IPS-NIHi7 (cell line): ENCODE results near the gene CALR.
"Not testable (repeated sequence)": the region's sequence is repeated elsewhere in the genome, so short reads cannot be mapped to it uniquely, and the experiment has no call there.

Experiments used
- DNase-seq: peaks from one replicate; pipeline ENCODE4 v3.0.0; 2012; ENCODE audit warnings: mixed read lengths; ENCODE audit errors: extremely low spot score

Gene CALR

GRCh38 chr19:12937927-12938778, at the start of gene CALR:
CALR (plus strand) TSS chr19:12938609; CDS start chr19:12938680, 71 bp downstream.
- DNase-seq: peak; percentile 96

DNA sequence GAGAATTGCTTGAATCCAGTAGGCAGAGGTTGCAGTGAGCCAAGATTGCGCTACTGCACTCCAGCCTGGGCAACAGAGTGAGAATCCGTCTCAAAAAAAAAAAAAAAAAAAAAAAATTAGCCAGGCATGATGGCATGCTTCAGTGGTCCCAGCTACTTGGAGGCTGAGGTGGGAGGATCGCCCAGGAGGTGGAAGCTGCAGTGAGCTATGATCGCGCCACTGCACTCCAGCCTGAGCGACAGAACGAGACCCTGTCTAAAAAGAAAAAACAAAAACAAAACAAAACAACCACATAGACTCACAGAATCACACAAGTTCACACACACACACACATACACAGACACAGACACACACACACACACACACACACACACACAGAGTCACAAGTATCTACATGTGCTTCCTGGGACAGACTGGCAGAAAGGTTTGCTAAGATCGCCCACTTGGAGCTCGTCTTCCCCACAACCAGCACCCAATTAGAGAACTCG, 48.1 kb upstream of the CALR start:
- not testable (repeated sequence) for DNase-seq

GRCh38 chr19:12890787-12891552, 47.4 kb upstream of the CALR start, which contains the start of gene GCDH:
GCDH (plus strand) TSS chr19:12891160; CDS start chr19:12891305, 145 bp downstream.
- peak; percentile 99 for DNase-seq

GRCh38 chr19:12891553-12892021, 46.8 kb upstream of the CALR start:
- no peak for DNase-seq

DNA sequence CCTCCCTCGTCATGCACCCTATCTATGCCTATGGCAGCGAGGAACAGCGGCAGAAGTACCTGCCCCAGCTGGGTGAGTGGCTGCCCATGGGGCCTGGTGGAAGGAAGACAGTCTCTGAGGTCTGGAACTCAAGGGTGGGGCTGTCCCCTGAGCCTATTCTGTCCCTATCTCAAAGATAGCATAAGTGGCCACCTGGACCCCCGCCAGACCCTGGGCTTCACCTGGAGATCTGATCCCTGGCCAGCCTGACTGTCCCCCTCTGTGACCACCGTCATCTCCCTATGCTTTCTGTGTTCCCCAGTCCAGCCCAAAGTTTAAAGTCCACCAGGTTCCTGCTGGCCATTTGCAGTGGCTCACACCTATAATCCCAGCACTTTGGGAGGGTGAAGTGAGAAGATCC, 44.8 kb upstream of the CALR start:
- DNase-seq: no peak

DNA sequence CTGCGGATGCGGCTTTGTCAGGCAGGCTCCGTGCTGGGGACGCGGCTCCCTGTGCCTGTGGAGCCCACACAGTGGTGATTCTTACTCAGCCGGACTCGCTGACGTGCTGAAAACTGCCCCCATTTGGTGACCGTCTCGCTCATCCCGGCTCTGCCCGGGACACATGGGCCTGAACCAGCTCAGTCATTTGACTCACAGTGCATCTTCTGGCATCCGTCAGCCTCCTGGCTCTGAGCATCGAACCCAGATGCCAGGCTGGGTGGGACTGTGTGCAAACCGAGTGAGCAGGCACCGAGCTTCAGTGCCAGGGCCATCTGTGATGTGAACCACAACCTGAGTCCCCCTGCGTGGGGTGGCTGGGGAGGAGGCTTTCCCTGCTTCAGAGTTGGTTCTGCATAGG, 41.9 kb upstream of the CALR start:
- no peak for DNase-seq

DNA sequence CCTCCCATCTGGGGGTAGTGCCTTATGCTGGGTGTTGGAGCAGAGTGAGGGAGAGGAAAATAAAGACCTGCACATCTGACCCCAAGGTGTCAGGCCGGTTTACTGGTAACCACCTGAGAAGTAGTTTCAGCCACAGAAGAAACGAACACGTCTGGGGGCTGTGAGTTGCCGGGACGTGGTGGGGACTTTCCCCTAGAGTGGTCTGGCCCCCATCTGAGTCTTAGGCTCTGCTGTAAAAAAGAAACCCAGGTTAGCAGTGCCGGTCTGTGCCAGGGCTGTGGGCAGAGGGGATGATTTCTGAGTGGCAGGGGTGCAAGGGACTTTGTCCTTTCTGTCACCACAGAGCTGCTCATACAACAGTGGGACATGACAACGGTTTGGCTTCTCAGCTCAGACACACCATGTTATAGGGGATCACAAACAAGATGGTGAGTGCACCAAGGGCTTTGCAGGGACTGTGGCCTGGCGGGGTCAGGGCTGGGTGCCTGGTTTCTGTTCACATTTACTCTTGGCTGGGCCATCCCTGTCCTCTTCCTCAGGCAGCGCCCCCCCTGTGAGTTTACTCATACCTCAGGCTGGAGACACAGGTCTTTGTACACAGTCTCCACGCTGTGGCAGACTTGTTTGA, 38.4 kb upstream of the CALR start:
- DNase-seq: no peak

DNA sequence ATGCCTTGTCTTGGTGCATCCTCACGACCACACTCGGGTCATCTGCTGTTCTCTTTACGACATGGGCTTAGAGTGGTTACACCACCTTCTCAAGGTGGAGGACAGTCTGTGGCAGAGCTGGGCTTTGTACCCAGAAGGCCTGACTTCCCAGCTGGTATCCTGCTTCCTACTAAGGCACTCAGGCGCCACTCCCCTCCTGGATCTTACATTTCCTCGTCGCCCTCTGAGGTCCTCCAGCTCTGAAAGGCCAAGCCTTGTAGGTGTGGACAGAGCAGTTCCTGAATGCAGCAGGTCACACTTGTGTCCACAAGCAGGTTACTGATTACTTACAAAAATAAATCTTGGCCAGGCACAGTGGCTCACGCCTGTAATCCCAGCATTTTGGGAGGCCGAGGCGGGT, 31.2 kb upstream of the CALR start:
- DNase-seq: no peak

DNA sequence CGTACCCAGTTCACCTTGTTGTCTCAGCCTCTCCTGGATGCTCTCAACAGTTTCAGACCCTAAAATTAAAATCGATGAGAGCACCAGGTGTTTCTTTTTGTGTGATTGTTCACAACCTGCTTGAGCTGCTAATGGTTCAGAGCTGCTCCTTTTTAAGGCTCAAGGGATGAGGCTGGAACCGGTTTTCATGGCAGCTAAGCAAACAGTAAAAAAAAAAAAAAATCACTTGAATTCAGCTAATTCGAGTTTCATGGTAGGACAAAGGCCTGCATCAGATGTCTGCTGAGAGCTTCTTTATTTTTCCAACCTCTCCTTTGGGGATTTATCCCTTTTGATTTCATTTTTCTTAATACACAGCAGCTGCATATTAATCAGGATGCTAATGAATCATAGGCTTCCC, 25.8 kb upstream of the CALR start:
- DNase-seq: no peak

GRCh38 chr19:12913011-12913561, 25.3 kb upstream of the CALR start:
- DNase-seq: peak; percentile 63

GRCh38 chr19:12913851-12914690, 24.3 kb upstream of the CALR start:
- no peak for DNase-seq

DNA sequence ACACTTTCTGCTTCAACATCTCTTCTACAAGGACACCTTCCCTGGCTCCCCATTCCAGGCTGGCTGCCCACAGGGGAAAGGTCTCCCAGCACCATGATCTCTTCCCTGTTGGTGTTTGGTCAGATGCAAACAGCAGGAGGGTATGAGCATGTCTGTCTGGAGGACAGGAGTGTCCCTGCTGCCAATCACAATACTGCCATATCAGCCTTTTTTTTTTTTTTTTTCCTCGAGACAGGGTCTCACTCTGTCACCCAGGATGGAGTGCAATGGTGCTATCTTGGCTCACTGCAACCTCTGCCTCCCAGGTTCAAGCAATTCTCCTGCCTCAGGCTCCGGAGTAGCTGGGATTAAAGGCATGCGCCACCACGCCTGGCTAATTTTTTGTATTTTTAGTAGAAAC, 22.5 kb upstream of the CALR start:
- DNase-seq: not testable (repeated sequence)

DNA sequence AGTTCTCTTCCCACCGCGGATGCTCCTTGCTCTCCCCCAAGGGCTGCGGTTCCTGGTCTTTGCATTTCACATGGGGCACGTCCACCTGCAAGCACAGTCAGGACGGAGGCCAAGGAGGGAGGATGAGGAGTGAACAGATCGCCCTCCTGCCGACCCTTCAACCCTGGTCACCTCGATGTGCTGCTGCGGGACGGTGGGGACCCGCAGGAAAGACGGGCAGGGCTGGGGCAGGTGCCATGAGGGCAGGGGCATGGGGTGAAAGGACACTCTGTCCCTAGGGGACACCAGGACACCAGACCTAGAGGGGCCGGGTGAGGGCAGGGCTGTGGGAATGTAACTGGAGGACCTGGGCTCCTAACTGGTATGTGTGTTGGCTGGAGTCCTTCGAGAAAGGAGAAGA, 20.2 kb upstream of the CALR start:
- no peak for DNase-seq

- DNase-seq: no peak
These were observed 17.4 kb upstream of the CALR start for GRCh38 chr19:12921047-12921446.

DNA sequence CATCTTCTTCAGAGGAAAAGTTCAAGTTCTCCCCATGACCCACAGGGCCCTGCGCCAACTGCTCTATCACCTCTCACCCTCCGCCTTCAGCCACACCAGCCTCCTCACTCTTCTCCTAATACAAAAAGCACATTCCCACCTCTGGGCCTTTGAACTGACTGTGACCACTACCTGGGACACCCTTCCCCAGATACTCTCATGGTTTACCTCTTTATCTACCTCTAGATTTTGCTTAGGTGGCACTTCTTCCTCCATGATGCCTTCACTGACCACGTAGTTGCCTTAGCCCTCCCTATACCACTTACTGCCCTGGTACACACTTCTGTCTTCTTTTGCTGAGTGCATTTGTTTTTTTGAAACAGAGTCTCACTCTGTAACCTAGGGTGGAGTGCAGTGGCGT, 15.4 kb upstream of the CALR start:
- no peak for DNase-seq

DNA sequence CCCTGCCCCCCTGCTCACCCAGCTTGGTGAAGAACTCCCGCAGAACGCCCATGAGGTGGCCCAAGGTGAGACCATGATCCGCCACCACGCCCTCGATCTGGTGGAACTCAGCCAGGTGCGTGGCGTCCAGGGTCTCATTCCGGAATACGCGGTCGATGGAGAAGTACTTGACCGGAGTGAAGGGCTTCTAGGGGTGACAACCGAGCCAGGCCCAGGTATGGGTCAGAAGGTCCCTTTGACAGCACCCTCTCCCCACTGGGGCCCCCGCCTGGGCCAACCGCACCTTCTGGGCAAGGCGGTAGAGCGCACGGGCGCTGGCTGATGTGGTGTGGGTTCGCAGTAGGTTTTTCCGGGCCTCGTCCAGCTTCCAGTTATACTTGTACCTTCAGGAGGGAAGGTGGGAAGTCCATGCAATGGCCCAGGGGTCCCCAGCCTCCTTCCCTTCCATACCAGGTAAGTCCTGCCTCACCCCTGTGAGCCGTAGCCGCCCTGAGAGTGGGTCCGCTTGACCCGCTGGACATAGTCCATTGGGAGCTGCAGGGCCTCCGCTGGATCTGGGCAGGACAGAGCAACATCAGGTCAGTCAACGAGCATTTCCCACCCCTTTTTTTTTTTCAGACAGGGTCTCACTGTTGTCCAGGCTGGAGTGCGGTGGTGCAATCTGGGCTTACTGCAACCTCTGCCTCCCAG, 13.6 kb upstream of the CALR start:
- DNase-seq: no peak

DNA sequence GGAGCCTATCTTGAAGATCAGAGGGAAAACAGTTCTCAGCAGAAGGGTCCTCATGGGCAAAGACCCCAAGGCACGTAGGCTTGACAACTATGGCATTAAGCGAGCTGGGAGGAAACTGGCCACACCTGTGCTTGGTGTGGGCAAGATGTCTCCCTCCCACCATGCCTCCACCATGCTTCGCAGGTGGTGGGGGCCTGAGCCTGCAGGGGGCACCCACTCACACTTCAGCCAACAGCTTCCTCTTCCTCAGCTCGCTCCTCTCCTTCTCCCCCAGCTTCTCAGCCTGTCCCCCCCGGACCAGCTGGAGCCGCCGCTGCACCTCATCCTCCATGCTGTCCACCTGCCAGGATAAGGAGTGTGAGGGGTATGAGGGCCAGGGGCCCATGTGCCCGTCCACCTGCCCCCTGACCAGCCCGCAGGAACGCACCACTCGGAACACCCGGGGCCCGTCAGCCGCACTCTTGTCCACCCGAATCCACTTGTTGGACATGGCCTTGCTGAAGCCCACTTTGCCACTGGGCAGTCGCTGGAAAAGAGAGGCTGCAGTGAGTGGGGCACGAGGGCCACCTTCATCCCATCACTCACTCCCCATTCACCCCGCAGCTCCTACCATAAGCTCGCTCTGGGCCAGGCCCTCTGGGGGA, 8.3 kb upstream of the CALR start:
- DNase-seq: no peak

DNA sequence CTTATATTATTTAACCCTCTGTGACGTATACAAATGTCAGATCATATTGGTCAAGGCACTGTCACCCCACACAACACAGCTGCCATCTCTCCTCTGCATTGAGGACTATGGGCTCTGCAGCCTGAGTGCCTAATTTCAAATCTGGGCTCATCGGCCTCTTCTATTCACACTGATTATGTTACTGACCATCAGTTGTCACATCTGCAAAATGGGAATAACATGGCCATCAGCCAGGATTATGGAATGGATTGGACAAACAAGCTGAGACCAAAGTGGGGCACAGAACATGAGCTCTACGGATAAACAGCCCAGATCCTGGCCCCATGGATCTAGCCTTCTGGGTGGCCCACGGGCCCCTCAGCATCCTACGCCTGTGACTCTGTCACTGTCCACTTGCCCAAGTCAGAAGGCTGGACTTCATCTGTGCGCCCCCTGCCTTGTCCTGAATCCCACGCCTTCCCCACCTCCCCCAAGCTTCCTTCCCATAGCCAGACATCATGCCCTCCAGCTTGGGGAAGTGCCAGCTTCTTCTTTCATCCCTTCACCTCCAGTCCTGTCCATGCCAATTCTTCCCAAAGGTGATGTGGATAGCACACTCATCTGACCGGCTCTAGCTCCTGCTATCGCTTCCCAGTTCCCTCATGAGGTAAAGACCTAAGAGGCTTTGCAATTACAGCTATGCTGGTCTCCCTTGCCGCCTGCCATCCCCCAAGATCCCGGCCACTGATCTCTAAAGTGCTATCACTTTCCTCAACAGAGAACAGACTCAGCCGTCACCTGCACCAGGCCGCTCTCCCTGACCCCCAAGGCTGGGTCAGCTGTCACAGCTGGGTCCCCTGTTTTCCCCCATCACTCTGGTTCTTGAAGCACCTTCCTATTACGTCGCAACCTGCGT, 5.8 kb upstream of the CALR start:
- no peak for DNase-seq
